ENCODE data around the gene ARHGAP24.

ARHGAP24 gene

DNA sequence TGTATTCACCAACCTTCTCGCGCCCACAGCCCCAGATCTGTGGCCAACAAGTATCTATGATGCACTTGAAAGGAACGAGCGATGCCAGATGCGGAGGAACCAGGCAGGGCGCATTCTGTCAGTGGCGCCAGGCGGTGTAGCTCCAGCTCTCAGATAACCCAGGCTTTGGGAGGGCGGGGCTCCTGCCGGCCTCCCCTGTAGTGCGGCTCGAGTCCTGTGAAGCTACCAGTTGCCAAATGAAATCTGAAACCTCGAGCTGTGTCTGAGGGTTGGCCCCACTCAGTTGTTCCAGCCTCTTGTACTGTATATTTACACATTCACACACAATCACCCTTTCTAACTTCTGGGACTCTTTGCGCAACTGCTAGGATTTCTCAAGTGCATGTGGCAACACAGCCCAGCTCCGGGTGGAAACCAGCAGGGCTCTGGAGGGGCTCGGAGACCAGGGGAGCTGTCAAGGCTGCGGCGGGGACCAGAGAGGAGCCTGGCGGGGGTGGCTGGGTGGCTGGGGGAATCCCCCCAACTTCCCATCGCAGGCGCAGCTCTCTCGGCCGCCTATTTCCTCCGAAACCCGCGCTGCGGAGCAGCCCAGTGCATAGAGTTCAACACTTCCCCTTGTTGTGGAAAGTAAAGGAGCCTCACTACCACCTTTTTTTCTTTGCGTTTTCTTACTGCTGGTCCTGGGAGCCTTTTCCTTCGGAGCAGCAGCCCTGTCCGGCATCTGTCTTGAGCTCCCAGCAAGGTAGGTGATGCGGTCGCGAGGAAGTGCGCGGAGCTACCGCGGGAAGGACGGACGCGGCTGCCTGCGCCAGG, at the start of gene ARHGAP24:
Gene ARHGAP24 (plus strand): TSS at position 333 of the 813 bp plus-strand sequence.
- DNase-seq (ENCODE audit: low read depth), result peak; percentile 91

DNA sequence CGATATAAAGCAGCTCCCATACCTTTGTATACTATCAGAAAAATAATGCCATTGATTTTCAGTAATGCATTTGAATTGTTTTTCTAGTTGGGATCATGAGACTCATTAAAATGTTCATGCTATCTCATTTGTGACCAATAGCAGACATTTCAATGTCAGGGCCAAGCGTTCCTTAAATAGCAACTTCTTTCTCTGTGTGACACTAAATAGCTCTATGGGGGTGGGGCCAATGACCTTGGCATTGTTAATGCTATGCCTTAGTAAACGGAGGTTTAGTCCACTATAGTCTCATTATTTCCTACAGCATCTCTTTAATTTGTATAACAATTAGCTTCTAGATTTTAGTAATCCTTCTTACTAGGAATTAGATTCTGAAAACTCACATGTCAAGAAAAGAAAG, 48.6 kb upstream of the ARHGAP24 start:
- DNase-seq (ENCODE audit: low read depth), result no peak

DNA sequence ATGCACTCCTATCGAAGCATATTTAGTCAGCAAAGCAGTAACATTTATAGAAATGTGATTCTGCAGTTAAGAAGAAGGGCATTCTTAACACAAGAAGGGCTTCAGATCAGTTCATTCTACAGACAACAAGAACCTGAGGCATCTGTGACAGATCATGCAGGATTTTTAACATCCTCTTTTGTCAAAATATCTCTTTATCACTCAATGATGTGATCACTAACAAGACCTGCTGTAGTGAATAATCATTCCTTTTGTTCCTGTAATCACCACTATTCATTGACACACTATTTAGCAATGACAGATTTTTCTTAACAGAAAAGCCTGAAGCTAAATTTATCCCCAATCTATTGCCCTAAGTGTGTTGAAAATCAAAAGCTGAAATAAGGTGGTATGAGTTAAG, 47.8 kb upstream of the ARHGAP24 start:
- no peak for DNase-seq (ENCODE audit: low read depth)

DNA sequence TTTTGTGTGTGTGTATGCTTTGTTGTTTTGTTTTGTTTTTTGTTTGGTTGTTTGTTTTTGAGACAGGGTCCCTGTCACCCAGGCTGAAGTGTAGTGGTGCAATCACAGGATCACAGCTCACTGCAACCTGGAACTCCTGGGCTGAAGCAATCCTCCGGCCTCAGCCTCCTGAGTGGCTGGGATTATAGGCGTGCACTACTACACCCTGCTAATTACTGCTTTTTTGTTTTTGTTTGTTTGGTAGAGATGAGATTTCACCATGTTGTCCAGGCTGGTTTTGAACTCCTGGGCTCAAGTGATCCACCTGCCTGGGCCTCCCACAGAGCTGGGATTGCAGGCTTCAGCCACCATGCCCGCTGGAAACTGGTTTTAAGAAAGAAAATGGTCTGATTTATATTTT, 44.7 kb upstream of the ARHGAP24 start:
- DNase-seq (ENCODE audit: low read depth), result no peak

DNA sequence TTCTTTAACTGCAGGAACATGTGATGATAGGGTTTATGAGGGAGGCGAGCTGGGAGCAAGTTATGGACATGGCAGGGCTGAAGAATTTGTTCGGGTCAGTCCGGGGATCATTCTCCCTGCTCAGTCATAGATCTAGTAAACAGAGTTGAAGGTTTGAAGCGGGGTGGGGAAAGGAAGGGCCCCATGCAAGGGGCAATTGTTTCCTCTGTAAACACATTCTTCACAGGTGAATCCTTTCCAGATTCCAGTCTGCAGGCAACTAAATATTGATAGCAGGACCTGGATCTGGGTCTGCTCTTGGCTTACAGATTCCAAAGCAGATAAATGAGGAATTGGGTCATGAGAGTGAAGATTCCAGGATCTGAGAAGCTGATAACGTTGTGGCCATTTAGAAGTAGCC, 44.3 kb upstream of the ARHGAP24 start:
- DNase-seq (ENCODE audit: low read depth), result peak; percentile 37

DNA sequence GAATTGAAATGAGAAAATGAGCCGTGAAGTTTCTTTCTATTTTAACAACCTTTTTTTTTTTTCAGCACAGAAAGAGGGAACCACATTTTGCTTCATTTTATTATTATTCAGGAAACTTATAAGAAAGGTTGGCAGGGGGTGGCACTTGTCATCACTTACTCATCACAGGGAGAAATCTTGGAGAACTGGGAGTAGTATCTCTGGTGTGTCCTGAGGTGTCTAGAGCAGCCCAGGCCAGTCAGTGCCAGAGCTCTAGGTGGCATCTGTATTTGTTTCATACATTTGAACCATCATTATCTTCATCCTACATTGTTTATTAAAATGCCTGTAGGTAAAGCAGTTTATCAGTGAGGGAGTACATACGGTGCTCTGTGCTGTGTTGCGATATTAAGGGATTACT, 43.8 kb upstream of the ARHGAP24 start:
- peak; percentile 17 for DNase-seq (ENCODE audit: low read depth)

DNA sequence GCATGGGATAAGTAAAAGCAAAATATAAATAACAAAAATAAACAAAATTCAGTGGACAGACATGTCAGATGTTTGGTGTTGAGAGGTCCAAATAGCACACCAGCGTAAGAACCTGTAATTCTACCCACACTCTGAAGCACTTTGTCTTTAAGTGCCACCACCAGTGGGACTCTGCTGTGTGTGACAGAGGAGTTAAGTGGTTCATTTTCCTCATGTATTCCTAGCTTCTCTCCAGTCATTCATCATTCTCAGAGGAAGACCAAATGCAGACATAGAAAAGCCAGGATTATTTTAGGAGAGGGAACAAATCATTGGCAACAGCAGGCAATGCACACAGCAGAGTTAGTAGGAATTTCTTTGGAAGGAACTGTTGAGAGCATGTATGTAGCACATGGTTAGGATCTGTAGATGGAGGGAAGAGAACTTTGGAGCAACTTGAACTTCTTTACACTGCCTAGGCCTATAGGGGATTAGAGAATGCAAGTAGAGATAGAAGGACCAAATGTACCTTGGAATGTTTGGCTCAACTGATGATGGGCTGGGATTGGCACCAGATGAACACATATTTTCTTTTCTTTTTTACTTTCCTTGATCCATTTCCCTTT, 43.0 kb upstream of the ARHGAP24 start:
- no peak for DNase-seq (ENCODE audit: low read depth)

DNA sequence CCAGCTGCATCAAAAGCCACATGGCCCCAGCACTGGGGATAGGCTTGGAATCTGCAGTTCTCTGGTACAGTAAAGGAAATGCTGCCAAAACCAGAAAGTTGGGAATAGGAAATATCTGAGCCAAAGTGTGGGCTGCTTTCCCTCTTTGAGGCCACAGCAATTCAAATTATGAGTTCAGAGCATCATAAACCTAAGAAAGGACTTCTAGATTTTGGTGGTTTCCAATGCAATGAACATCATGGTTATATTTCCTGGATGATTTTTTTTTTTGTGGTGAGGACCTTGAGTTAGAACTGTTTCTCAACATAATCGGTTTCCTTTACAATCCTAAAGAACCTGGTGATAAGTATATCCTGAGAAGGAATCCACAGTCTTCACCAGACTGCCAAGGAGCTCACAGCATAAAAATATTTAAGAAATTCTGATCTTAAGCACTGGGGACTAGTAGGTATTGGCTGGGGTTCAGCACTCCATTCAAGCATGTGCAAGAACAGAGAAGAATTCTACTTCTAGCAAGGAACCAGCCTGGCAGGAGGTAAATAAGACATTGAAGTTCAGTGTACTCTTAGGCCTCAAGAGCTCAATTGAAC, 29.8 kb upstream of the ARHGAP24 start:
- DNase-seq (ENCODE audit: low read depth), result no peak

DNA sequence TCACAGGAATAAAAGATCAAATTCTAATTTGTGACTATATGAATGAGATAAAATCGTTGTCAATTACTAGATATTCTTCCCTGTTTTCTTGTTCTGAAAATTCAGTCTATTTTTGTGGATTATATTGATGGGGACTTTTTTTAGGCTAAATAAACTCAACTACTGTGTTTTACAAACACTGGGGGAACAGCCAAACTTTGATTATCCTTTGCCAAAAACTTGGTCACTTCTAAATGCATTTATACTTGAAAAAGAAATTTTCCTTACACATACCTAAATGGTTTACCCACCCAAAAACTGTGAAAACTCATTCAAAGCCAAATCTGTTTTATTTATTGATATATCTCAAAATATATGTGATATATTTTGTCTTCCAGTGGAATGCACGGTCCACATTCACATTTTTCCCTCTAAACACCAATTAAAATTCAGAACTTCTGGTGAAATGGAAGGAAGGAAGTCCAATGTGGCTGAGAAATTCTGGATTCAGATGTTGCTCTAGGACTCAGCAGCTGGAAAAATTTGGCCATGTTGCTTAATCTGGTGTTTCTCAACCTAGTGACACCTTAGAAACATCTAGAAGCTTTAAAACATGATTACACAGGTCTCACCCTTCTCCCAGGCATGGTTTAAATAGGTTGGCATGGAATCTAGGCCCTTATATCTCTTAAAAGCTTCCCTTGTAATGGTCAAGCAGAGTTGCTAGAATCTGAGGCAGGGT, 28.6 kb upstream of the ARHGAP24 start:
- DNase-seq (ENCODE audit: low read depth), result no peak

DNA sequence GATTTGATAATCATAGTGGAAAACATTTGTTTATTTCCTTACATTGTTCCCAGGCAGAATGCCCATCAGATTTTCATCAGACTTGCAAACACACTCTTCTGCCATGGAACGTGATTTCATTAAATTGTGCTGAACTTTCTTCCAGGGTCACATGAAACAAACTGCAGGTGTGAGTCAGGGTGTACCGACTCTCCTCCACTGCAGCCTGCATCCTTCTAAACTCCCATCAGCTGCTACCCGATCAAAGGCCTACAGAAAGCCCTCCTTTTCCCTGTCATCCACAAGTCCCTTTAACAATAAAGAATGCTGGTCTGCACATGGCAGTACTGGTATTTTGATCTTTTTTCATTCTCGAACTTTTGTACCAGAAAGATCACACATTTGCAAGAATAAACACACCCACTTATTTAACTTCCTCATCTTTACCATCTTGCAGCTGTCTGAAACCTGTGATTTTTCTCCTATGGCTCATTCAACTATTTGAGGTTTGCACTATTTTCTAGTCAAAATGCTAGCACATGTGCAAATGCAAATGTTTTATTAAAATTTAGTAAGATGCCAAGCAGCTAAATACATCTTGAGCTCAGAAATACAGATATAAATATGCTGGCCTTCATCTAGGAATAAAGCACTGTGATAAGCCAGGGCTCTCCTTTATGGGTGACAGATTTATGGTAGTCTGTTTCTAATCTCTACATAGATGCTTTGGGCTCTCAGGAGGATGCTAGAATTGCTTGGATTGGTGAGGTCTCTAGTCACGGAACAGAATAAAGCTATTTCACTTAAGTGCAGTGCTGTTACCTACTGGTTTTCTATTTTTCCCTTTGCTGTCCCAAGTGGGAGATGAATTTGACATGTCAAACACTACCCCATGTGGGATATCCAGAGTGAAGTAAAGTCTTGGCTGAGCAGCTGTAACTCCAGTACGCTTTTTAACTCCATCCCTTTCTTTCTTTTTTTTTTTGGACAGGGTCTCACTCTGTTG, 25.8 kb upstream of the ARHGAP24 start:
- DNase-seq (ENCODE audit: low read depth), result no peak

DNA sequence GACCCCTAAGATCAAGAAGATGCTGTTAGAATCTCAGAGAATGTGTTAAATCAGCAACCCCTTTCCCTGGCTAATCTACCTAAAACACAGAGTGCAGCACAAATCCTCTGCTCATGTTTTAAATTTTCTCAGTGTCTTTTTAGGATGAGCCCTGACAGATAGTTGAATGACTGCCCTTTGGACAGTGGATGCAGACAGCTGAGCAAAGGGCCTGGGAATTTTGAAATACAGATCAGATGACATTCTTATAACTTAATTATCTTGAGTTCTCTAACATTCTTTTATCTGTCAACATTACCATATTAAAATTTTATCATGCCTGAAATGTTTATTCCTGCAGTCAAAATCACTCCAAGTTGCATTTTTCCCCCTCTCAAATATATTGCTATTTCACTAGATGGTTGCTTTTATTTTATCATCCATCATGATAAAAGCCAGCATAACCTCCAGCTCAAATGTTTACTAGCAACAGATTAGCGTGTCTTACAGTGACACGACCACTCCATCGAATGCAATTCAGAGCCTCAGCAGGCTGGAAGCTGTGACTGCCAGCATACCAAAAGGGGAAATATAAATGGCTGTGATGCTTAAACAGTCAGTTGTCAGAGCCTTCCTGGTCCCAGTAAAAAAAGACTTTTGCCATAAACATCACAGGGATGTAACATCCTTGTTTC, 22.8 kb upstream of the ARHGAP24 start:
- DNase-seq (ENCODE audit: low read depth), result no peak

DNA sequence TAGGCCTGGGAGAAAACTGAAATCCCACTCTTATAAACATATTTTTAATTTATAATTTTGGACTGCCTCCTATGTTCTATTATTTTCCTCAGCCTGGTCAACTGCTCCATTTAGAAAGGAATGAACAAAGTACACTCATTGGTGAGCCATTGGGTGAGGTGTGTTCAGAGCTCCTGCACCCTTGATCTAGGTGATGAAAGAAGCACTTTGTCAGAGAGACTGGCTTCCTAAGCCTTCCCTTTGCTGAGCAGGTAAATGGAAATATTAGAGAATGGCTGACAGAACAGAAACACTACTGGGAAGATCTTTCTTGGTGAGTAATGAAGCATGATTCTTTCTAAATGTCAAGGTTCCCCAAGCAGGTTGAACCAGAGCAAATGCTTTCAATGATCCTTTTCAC, 19.0 kb upstream of the ARHGAP24 start:
- no peak for DNase-seq (ENCODE audit: low read depth)

DNA sequence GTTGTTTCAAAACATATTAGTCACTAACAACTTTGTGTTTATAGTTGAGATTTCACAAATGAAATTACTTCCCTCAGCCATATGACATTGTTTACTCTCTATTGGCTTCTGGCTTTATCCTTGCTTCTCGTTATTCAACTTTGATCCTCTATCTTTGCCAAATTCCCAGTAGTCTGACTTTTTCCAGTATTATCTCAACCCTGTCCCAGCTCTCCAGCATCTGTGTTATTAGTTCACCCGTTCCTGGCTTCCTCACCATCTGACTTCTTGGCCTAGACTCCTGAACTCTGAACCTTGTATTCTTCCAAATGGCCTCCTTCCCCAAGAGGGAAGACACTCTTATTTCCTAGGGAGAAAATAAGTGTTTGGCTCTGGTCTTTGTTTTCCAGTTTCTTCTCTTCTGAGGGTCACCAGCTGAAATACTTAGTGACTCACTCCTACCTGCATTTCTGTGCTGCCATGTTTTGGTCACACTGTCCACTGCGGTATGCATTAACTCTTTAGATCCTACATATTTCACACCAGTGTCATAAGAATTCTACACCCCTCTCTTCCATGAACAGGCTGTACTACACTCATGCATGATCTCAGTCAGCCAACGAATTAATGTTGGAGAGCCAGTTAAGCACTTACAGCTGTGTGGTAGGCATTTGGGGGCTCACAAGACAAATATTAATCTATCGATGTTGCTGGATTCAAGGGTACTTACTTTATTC, 17.0 kb upstream of the ARHGAP24 start:
- no peak for DNase-seq (ENCODE audit: low read depth)

DNA sequence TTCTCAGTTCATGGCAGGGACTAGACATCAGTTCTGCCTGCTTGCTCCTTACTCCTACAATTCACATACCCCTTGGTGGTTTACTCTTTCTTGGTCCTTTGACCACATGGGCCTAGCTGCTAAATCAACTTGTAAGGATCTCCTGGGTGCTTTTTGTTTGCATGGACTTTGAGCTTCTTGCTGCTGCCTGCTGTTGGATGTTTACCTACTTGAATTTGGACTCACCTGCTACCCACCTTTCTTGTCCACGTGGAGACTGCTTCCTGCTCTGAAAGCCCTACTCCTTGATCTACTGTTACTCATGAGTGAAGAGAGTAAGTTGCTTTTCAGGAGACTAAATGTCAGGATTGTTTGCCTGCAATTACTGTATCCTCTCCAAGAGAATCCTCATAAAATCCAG, 15.2 kb upstream of the ARHGAP24 start:
- no peak for DNase-seq (ENCODE audit: low read depth)

DNA sequence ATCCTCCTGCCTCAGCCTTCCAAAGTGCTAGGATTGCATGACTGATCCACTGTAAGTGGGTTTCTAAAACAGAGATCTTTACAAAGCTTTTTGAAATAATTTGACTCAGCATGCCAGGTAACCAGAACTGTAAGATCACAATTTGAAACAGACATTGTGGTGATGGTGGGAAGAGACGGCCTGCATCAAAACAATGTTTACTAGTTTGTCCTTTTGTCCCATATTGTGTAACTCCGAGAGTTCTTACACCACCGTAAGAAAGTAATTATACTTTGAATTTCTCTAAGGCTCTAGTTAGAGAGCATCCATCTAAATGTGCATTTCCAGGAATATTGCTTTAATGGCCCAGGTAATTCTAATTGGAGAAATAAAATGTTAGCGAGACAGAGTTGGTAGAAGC, 594 bp upstream of the ARHGAP24 start:
- no peak for DNase-seq (ENCODE audit: low read depth)

DNA sequence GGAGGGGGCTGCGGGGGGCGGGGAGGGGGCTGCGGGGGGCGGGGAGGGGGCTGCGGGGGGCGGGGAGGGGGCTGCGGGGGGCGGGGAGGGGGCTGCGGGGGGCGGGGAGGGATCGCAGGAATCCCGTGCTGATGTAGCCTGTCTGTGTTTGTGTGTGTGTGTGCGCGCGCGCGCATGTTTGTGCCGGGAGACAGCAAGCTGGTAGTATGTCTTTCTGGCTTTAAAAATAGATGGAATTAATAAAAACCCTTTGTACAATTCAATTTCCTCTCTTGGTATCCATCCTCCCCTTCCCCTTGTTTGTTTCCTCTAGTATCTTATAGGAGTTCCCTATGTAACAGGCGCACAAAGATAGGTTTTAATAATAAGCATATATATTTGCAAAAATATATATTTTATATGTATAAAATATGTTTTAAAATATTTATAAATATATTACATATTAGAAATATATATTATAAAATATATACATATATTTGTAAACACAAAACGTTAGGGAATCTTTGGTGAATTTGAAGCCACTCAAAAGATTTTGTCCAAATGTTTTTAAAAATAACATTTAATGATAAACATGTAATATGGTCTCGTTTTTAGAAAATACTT, 782 bp downstream of the ARHGAP24 start:
- DNase-seq (ENCODE audit: low read depth), result no peak

DNA sequence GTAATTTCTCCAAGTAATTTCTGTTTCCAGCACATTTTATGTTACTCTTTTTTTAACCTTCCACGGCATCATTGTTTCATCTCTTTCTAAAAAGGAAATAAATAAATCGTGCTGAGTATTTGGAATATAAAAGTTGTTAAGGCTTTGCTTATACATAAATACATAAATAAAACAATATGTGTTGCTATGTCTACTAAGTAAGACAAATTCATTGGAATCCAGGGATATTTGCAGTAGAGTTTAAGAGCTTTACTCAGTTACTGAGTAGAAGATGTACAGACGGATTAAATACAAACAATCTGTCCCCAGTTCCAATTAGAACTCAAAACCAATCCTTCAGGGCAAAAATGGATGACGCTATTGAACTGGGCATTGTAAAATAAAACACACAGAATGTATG, 1.4 kb downstream of the ARHGAP24 start:
- DNase-seq (ENCODE audit: low read depth), result no peak

DNA sequence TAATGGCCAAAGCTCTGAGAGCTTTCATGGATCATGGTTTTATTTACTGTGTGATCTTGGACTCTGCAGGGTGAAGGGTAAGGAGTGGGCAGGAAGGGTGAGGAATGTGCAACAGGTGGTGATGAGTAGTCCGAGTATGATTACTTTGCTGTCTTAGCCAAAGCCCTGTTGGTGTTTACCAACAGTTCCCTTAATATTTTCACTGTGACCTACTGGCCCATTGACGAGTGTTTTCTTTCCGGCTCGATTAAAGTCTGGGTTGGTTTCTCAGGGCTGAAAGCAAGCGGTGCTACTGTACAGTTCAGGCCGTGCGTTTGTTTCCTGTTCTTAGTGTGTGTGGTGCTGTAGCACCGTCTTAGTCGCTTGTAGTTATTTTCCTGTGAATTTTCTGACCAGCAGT, 2.6 kb downstream of the ARHGAP24 start:
- DNase-seq (ENCODE audit: low read depth), result peak; percentile 45

DNA sequence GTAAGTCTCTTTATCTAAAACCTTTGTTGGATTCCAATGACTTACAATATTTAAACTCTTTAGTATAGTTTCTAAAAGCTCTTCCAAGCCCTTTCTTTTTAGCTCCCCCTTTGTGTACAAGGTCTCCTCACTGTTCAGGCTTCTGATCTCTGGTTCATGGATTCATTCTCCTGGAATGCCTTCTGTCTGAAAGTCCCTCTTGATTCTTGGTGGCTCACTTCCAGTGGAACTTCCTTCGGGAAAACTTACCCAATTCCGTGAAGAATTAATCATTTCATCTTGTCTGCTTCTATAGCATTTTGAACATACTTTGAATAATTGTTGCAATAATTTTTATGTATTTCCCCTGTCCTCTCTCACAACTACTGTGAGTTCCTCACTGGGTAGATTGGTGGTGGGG, 3.6 kb downstream of the ARHGAP24 start:
- DNase-seq (ENCODE audit: low read depth), result peak; percentile 72

Data from ELR (cell line).